Mesothelial cell of epicardium (in vitro differentiated cells): Measurements from ENCODE around the gene PRR13. TPM values are rescaled to one million over a fixed set of nuclear protein-coding genes. Genes with fewer than 3 reads are reported as not detected.

Experiments used
- DNase-seq, 2 experiments: peaks; one replicate each; pipeline ENCODE4 v3.0.0; 2021; ENCODE audit warnings: low spot score in 2 of 2; ENCODE audit not compliant: unreplicated experiment in 2 of 2
- H3K27ac Mint-ChIP-seq: 2 replicates; pipeline ENCODE4 v1.8.0; 2021; ENCODE audit warnings: mixed read lengths
- H3K27me3 Mint-ChIP-seq: 2 replicates; pipeline ENCODE4 v1.8.0; 2021; ENCODE audit warnings: low read depth, mixed read lengths
- H3K36me3 Mint-ChIP-seq: 2 replicates; pipeline ENCODE4 v1.8.0; 2021; ENCODE audit warnings: mixed read lengths
- H3K4me1 Mint-ChIP-seq: 2 replicates; pipeline ENCODE4 v1.8.0; 2021; ENCODE audit warnings: mixed read lengths
- H3K4me3 Mint-ChIP-seq: 2 replicates; pipeline ENCODE4 v1.8.0; 2021; ENCODE audit warnings: mild to moderate bottlenecking, moderate library complexity, mixed read lengths
- H3K9me3 Mint-ChIP-seq: 2 replicates; pipeline ENCODE4 v1.8.0; 2021; ENCODE audit warnings: mixed read lengths
- CTCF ChIP-seq: fragments of 200-600 bp; sonication (generic); IDR thresholded peaks from one replicate; pipeline ENCODE4 v1.5.0; 2021; ENCODE audit warnings: antibody characterized with exemption; ENCODE audit not compliant: unreplicated experiment
- total RNA-seq: library from RNA; stranded (reverse); gene quantifications from 3 replicates; pipeline ENCODE4 v1.2.1, GENCODE V29; 2021

Gene PRR13
- total RNA-seq, 1 donor from 2014 or later: 76.2 TPM

GRCh38 chr12:53492188-53492587 lies 50.7 kb downstream of the PRR13 start:
- peak overlapping the region; percentile 88 for H3K4me3 Mint-ChIP-seq
- H3K4me1 Mint-ChIP-seq: peaks cover 36% of the 10 kb centered on the region
- peak overlapping the region; percentile 99 for H3K27ac Mint-ChIP-seq
- H3K9me3 Mint-ChIP-seq: no peaks in the 10 kb centered on the region
- H3K36me3 Mint-ChIP-seq: no peaks in the 10 kb centered on the region
- no peaks in the 10 kb centered on the region for H3K27me3 Mint-ChIP-seq
- no peak for TF ChIP-seq CTCF
- no peak for DNase-seq

DNA sequence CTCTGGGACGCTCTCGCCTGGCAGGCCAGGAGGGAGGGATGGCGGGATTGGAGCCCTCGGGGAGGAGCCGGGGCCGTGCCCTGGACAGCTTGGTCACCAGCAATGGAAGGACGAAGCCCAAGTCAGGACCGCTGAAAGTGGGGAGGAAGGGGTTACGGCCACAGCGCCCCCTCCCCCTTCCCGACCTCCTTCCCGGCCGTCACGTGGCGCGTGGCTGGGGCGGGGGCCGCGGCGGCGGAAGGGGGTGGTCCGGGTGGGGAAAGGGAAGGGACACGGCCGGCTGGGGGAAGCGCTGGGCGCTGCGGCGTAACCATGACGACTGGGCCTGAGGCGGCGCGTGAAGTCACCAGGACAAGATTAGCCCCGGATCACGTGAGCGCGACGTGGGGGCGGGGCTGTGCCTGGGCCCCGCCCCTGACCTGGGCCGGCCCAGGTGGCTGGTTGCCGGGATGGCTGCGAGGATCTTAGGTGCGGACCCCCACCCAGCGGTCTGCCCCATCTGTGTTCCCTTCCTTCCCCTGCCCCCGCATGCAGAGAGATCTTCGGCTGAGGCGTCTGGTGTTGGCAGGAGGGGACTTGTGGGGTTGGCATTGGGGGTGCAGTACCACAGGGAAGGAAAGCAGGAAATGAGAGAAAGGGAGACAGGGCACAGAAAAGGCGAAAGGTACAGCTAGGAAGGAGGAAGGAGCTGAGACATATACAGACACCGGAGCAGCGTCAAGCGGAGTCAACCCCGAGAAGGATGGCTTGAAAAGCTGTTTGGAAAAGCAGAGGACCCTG lies 51.5 kb downstream of the PRR13 start:
- peak; percentile 91 to 95 for DNase-seq
- H3K4me1 Mint-ChIP-seq: peaks cover 36% of the 10 kb centered on the region
- H3K36me3 Mint-ChIP-seq: no peaks in the 10 kb centered on the region
- no peak for TF ChIP-seq CTCF
- no peaks in the 10 kb centered on the region for H3K9me3 Mint-ChIP-seq
- peak overlapping the region; percentile 88 for H3K4me3 Mint-ChIP-seq
- peak overlapping the region; percentile 99 for H3K27ac Mint-ChIP-seq
- H3K27me3 Mint-ChIP-seq: no peaks in the 10 kb centered on the region

- Mint-ChIP-seq H3K4me3 (peak overlapping the region; percentile 88), H3K9me3 (no peaks in the 10 kb centered on the region), H3K4me1 (peaks cover 42% of the 10 kb centered on the region), H3K27me3 (no peaks in the 10 kb centered on the region), H3K36me3 (no peaks in the 10 kb centered on the region), H3K27ac (peak overlapping the region; percentile 99)
- no peak for TF ChIP-seq CTCF
- no peak for DNase-seq
These were observed 52.3 kb downstream of the PRR13 start for GRCh38 chr12:53493610-53494391.

Other genes starting within 250 kb of the PRR13 start
- gene ITGB7, start 234.5 kb upstream of the PRR13 start, total RNA-seq: 3.2 to 4.9 TPM (median 4.6 TPM) in 3 replicates
- gene RARG, start 209.5 kb upstream of the PRR13 start, total RNA-seq: 66.6 to 72.2 TPM (median 71.6 TPM) in 3 replicates
- gene ESPL1, start 173.4 kb upstream of the PRR13 start, total RNA-seq: 15.7 to 20.8 TPM (median 15.9 TPM) in 3 replicates
- 328 to 339 TPM (median 338 TPM) in 3 replicates for gene PFDN5, start 146.2 kb upstream of the PRR13 start, total RNA-seq
- 50.1 to 55.9 TPM (median 53.8 TPM) in 3 replicates for gene MYG1, start 142.0 kb upstream of the PRR13 start, total RNA-seq
- 77.2 to 85.4 TPM (median 84.8 TPM) in 3 replicates for gene AAAS, start 120.1 kb upstream of the PRR13 start, total RNA-seq
- 0.27 to 0.62 TPM (median 0.47 TPM) in 3 replicates for gene SP7, start 105.4 kb upstream of the PRR13 start, total RNA-seq
- gene SP1, start 61.6 kb upstream of the PRR13 start, total RNA-seq: 112 to 120 TPM (median 116 TPM) in 3 replicates
- gene AMHR2, start 17.9 kb upstream of the PRR13 start, total RNA-seq: 11.1 to 13.8 TPM (median 12.3 TPM) in 3 replicates
- gene PCBP2, start 10.4 kb downstream of the PRR13 start, total RNA-seq: 1,058 to 1,073 TPM (median 1,066 TPM) in 3 replicates
- 35.4 to 41.8 TPM (median 37.0 TPM) in 3 replicates for gene MAP3K12, start 57.7 kb downstream of the PRR13 start, total RNA-seq
- 45.6 to 50.5 TPM (median 50.4 TPM) in 3 replicates for gene TARBP2, start 59.5 kb downstream of the PRR13 start, total RNA-seq
- gene NPFF, start 65.8 kb downstream of the PRR13 start, total RNA-seq: not detected in 3 replicates
- 35.4 to 38.6 TPM (median 36.3 TPM) in 3 replicates for gene ATF7, start 184.6 kb downstream of the PRR13 start, total RNA-seq
- gene ATP5MC2, start 234.3 kb downstream of the PRR13 start, total RNA-seq: 356 to 359 TPM (median 356 TPM) in 3 replicates